Neural cell (in vitro differentiated cells): ENCODE data around the gene ABCB6.

Experiments used
- CTCF ChIP-seq: fragments of 450-650 bp; IDR thresholded peaks from 2 replicates; pipeline ENCODE4 v1.5.1; 2014; ENCODE audit warnings: antibody characterized with exemption, mild to moderate bottlenecking, moderate library complexity; ENCODE audit not compliant: poor library complexity, severe bottlenecking
- EP300 ChIP-seq: fragments of 450-650 bp; conservative IDR thresholded peaks from 2 replicates; pipeline ENCODE4 v1.6.1; 2014; ENCODE audit warnings: antibody characterized with exemption, mild to moderate bottlenecking, moderate library complexity; ENCODE audit not compliant: poor library complexity, severe bottlenecking
- EZH2 ChIP-seq: fragments of 200-600, 300-800 bp; shearing (Covaris generic), sonication (generic); IDR thresholded peaks from 2 replicates; pipeline ENCODE4 v1.6.1; 2014; ENCODE audit warnings: antibody characterized with exemption, low read length, borderline replicate concordance, mild to moderate bottlenecking; ENCODE audit not compliant: insufficient read depth, poor library complexity, severe bottlenecking
- MXI1 ChIP-seq: fragments of 450-650 bp; conservative IDR thresholded peaks from 2 replicates; pipeline ENCODE4 v1.6.1; 2014; ENCODE audit warnings: antibody characterized with exemption, mild to moderate bottlenecking; ENCODE audit not compliant: poor library complexity, severe bottlenecking
- POLR2AphosphoS5 ChIP-seq: IDR thresholded peaks from 2 replicates; pipeline ENCODE4 v1.6.1; 2012
- RAD21 ChIP-seq: fragments of 450-650 bp; conservative IDR thresholded peaks from 2 replicates; pipeline ENCODE4 v1.6.1; 2014; ENCODE audit warnings: antibody characterized with exemption, mild to moderate bottlenecking, moderate library complexity
- REST ChIP-seq: IDR thresholded peaks from 2 replicates; pipeline ENCODE4 v1.6.1; 2012; ENCODE audit warnings: borderline replicate concordance
- SMC3 ChIP-seq: fragments of 450-650 bp; conservative IDR thresholded peaks from 2 replicates; pipeline ENCODE4 v1.6.1; 2014; ENCODE audit warnings: antibody characterized with exemption, mild to moderate bottlenecking, moderate library complexity; ENCODE audit not compliant: poor library complexity
- TAF1 ChIP-seq: IDR thresholded peaks from 2 replicates; pipeline ENCODE4 v1.6.1; 2012; ENCODE audit warnings: low read depth

GRCh38 chr2:219171231-219171651 lies 47.5 kb downstream of the ABCB6 start:
- TF ChIP-seq CTCF (peak; percentile 63), POLR2AphosphoS5 (no peak), TAF1 (no peak), EZH2 (no peak), RAD21 (peak; percentile 28), MXI1 (no peak), REST (no peak), EP300 (no peak), SMC3 (no peak)
